Measurements from ENCODE around the gene LMO4.

LMO4 gene

GRCh38 chr1:87334351-87335174, 5.9 kb downstream of the LMO4 start:
- peak overlapping the region; percentile 83 to 90 for H3K4me3 Mint-ChIP-seq
- no peak for DNase-seq
- no peaks in the 10 kb centered on the region for H3K27me3 Mint-ChIP-seq

GRCh38 chr1:87335175-87335884, 6.7 kb downstream of the LMO4 start:
- no peaks in the 10 kb centered on the region for H3K27me3 Mint-ChIP-seq
- H3K4me1 Mint-ChIP-seq: peaks cover 31 to 57% of the 10 kb centered on the region in 2 donors
- no peaks in the 10 kb centered on the region for H3K9me3 Mint-ChIP-seq
- peak overlapping the region; percentile 83 to 90 for H3K4me3 Mint-ChIP-seq
- peak overlapping the region; percentile 96 for H3K27ac Mint-ChIP-seq
- ATAC-seq (replicated peaks) (peak; percentile 67 to 72), DNase-seq (peak; percentile 61)
- peaks cover 5 to 17% of the 10 kb centered on the region in 2 donors for H3K36me3 Mint-ChIP-seq

More at GRCh38 chr1:87334351-87335174, 5.9 kb downstream of the LMO4 start:
- H3K36me3 Mint-ChIP-seq: peaks cover 5 to 11% of the 10 kb centered on the region in 2 donors
- H3K27ac Mint-ChIP-seq: peak overlapping the region; percentile 96
- peak; percentile 33 to 36 for ATAC-seq (replicated peaks)
- peaks cover 34 to 60% of the 10 kb centered on the region in 2 donors for H3K4me1 Mint-ChIP-seq
- no peaks in the 10 kb centered on the region for H3K9me3 Mint-ChIP-seq

- Mint-ChIP-seq H3K4me1 (peaks cover 25 to 46% of the 10 kb centered on the region in 2 donors), H3K27me3 (no peaks in the 10 kb centered on the region), H3K4me3 (peak overlapping the region in 1 of 2 donors; percentile 22), H3K36me3 (peaks cover 13 to 19% of the 10 kb centered on the region in 2 donors), H3K27ac (no peak overlapping the region), H3K9me3 (no peaks in the 10 kb centered on the region)
- no peak for ATAC-seq (replicated peaks)
- no peak for DNase-seq
These were observed 8.0 kb downstream of the LMO4 start for GRCh38 chr1:87336623-87337067.

GRCh38 chr1:87337606-87338005, 8.9 kb downstream of the LMO4 start:
- peak overlapping the region; percentile 84 for H3K27ac Mint-ChIP-seq
- ATAC-seq (replicated peaks) (no peak), DNase-seq (no peak)
- H3K4me3 Mint-ChIP-seq: no peak overlapping the region
- no peaks in the 10 kb centered on the region for H3K9me3 Mint-ChIP-seq
- H3K4me1 Mint-ChIP-seq: peaks cover 18 to 36% of the 10 kb centered on the region in 2 donors
- peaks cover 17 to 22% of the 10 kb centered on the region in 2 donors for H3K36me3 Mint-ChIP-seq
- no peaks in the 10 kb centered on the region for H3K27me3 Mint-ChIP-seq

GRCh38 chr1:87338566-87338965, 9.9 kb downstream of the LMO4 start:
- H3K27me3 Mint-ChIP-seq: no peaks in the 10 kb centered on the region
- DNase-seq: no peak
- H3K4me3 Mint-ChIP-seq: no peak overlapping the region
- peaks cover 13 to 27% of the 10 kb centered on the region in 2 donors for H3K4me1 Mint-ChIP-seq
- H3K9me3 Mint-ChIP-seq: no peaks in the 10 kb centered on the region
- no peak for ATAC-seq (replicated peaks)
- H3K27ac Mint-ChIP-seq: no peak overlapping the region
- peaks cover 20 to 25% of the 10 kb centered on the region in 2 donors for H3K36me3 Mint-ChIP-seq

GRCh38 chr1:87344231-87344630, 15.6 kb downstream of the LMO4 start:
- peaks cover 9 to 17% of the 10 kb centered on the region in 2 donors for H3K4me1 Mint-ChIP-seq
- DNase-seq (no peak), ATAC-seq (replicated peaks) (no peak)
- H3K27me3 Mint-ChIP-seq: no peaks in the 10 kb centered on the region
- peaks cover 28 to 35% of the 10 kb centered on the region in 2 donors for H3K36me3 Mint-ChIP-seq
- H3K9me3 Mint-ChIP-seq: no peaks in the 10 kb centered on the region
- H3K27ac Mint-ChIP-seq: no peak overlapping the region
- H3K4me3 Mint-ChIP-seq: no peak overlapping the region

GRCh38 chr1:87346130-87346814, 17.6 kb downstream of the LMO4 start:
- peaks cover 20 to 31% of the 10 kb centered on the region in 2 donors for H3K36me3 Mint-ChIP-seq
- H3K27ac Mint-ChIP-seq: no peak overlapping the region
- no peak for DNase-seq
- H3K4me3 Mint-ChIP-seq: no peak overlapping the region
- no peaks in the 10 kb centered on the region for H3K9me3 Mint-ChIP-seq
- no peaks in the 10 kb centered on the region for H3K27me3 Mint-ChIP-seq
- H3K4me1 Mint-ChIP-seq: peaks cover 9 to 18% of the 10 kb centered on the region in 2 donors
- ATAC-seq (replicated peaks): no peak

GRCh38 chr1:87348341-87349019, 19.8 kb downstream of the LMO4 start:
- H3K4me3 Mint-ChIP-seq: no peak overlapping the region
- H3K36me3 Mint-ChIP-seq: peaks cover 10 to 16% of the 10 kb centered on the region in 2 donors
- no peak overlapping the region for H3K27ac Mint-ChIP-seq
- H3K9me3 Mint-ChIP-seq: no peaks in the 10 kb centered on the region
- H3K27me3 Mint-ChIP-seq: no peaks in the 10 kb centered on the region
- DNase-seq (no peak), ATAC-seq (replicated peaks) (peak in 1 of 2 donors; percentile 7)
- H3K4me1 Mint-ChIP-seq: peaks cover 9 to 18% of the 10 kb centered on the region in 2 donors

GRCh38 chr1:87349036-87349435, 20.4 kb downstream of the LMO4 start:
- Mint-ChIP-seq H3K9me3 (no peaks in the 10 kb centered on the region), H3K27ac (no peak overlapping the region), H3K27me3 (no peaks in the 10 kb centered on the region), H3K4me1 (peaks cover 9 to 18% of the 10 kb centered on the region in 2 donors), H3K36me3 (peaks cover 5 to 11% of the 10 kb centered on the region in 2 donors), H3K4me3 (no peak overlapping the region)
- DNase-seq (no peak), ATAC-seq (replicated peaks) (peak in 1 of 2 donors; percentile 48)

GRCh38 chr1:87355894-87356293, 27.2 kb downstream of the LMO4 start:
- H3K27ac Mint-ChIP-seq: no peak overlapping the region
- ATAC-seq (replicated peaks) (no peak), DNase-seq (no peak)
- H3K4me1 Mint-ChIP-seq: no peaks in the 10 kb centered on the region
- H3K4me3 Mint-ChIP-seq: no peak overlapping the region
- peaks cover 0 to 2% of the 10 kb centered on the region in 2 donors for H3K36me3 Mint-ChIP-seq
- peaks cover 0 to 2% of the 10 kb centered on the region in 2 donors for H3K9me3 Mint-ChIP-seq
- no peaks in the 10 kb centered on the region for H3K27me3 Mint-ChIP-seq

- peaks cover 0 to 2% of the 10 kb centered on the region in 2 donors for H3K9me3 Mint-ChIP-seq
- no peak for ATAC-seq (replicated peaks)
These were observed 27.9 kb downstream of the LMO4 start for GRCh38 chr1:87356591-87356990.

GRCh38 chr1:87358219-87358618, 29.5 kb downstream of the LMO4 start:
- Mint-ChIP-seq H3K27ac (no peak overlapping the region), H3K9me3 (peaks cover 0 to 2% of the 10 kb centered on the region in 2 donors)
- DNase-seq: no peak

More at GRCh38 chr1:87356591-87356990, 27.9 kb downstream of the LMO4 start:
- Mint-ChIP-seq H3K36me3 (peaks cover 0 to 2% of the 10 kb centered on the region in 2 donors), H3K27me3 (no peaks in the 10 kb centered on the region), H3K27ac (no peak overlapping the region), H3K4me1 (no peaks in the 10 kb centered on the region), H3K4me3 (no peak overlapping the region)
- DNase-seq: no peak

GRCh38 chr1:87359586-87359985, 30.9 kb downstream of the LMO4 start:
- Mint-ChIP-seq H3K4me3 (no peak overlapping the region), H3K27ac (no peak overlapping the region), H3K4me1 (no peaks in the 10 kb centered on the region), H3K27me3 (no peaks in the 10 kb centered on the region), H3K36me3 (peaks cover 0 to 2% of the 10 kb centered on the region in 2 donors), H3K9me3 (peaks cover 0 to 3% of the 10 kb centered on the region in 2 donors)
- ATAC-seq (replicated peaks) (no peak), DNase-seq (no peak)

More at GRCh38 chr1:87358219-87358618, 29.5 kb downstream of the LMO4 start:
- no peak overlapping the region for H3K4me3 Mint-ChIP-seq
- H3K36me3 Mint-ChIP-seq: peaks cover 0 to 2% of the 10 kb centered on the region in 2 donors
- no peaks in the 10 kb centered on the region for H3K27me3 Mint-ChIP-seq
- no peaks in the 10 kb centered on the region for H3K4me1 Mint-ChIP-seq
- ATAC-seq (replicated peaks): no peak
